ENCODE measurements around the gene DCN. TPM values are rescaled to one million over a fixed set of nuclear protein-coding genes. Genes with fewer than 3 reads are reported as not detected.

DCN gene
- total RNA-seq, 4 donors from 2014 or later: 753 to 2,728 (median 2,146) TPM

DNA sequence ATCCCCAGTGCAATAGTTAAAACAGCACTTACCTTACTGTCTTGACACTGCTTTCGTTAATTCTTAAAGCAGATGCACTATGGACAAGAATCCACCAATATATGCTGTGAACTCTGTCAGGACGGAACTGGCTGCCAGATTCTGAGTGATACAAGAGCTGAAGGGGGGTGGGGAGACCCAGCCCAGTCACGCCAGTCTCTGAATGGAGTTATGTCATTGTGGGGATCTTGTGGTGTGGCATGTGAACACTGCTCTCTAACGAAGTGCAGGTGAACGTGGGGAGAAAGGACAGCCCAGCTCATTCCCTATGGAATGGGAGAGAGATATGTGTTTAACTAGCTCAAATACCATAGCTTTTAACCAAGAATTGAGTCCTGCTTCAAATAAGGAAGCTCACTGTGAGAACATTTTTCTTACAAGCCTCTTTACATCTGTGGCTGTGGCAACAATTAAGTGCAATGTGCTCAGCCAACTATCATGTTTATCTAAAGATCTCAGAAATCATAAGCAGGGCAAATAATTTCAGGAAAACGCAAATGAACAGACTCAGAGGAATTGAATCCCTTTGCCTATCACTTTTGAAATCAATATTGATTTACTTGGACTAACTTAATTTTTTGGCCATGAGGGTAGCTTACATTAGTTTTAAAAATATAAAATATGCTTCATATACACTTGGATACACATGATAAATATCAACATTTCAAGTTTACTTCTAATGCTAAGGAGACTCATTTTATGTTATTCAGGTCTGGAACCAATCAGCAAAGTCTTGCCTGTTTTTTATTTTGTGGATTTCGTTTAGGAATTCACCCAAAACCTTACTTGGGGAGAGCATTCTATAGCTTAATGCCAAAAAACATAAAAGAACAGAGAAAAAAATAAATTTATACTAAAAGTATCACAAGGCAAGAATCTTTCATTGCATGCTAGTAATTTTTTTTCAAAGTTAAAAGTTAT is 71.0 kb downstream of the DCN start, which contains the start of gene LUM:
Gene LUM (minus strand): TSS at position 129 of the 960 bp plus-strand sequence. CDS start 2,515 bp downstream, outside the sequence.
- TF ChIP-seq, protein P1, sequence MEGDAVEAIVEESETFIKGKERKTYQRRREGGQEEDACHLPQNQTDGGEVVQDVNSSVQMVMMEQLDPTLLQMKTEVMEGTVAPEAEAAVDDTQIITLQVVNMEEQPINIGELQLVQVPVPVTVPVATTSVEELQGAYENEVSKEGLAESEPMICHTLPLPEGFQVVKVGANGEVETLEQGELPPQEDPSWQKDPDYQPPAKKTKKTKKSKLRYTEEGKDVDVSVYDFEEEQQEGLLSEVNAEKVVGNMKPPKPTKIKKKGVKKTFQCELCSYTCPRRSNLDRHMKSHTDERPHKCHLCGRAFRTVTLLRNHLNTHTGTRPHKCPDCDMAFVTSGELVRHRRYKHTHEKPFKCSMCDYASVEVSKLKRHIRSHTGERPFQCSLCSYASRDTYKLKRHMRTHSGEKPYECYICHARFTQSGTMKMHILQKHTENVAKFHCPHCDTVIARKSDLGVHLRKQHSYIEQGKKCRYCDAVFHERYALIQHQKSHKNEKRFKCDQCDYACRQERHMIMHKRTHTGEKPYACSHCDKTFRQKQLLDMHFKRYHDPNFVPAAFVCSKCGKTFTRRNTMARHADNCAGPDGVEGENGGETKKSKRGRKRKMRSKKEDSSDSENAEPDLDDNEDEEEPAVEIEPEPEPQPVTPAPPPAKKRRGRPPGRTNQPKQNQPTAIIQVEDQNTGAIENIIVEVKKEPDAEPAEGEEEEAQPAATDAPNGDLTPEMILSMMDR (IDR thresholded peaks at IDR 0.05): no peak
- no peak for DNase-seq (ENCODE audit: low spot score)
- peak; percentile 52 for ATAC-seq (ENCODE audit: low FRiP score)

DNA sequence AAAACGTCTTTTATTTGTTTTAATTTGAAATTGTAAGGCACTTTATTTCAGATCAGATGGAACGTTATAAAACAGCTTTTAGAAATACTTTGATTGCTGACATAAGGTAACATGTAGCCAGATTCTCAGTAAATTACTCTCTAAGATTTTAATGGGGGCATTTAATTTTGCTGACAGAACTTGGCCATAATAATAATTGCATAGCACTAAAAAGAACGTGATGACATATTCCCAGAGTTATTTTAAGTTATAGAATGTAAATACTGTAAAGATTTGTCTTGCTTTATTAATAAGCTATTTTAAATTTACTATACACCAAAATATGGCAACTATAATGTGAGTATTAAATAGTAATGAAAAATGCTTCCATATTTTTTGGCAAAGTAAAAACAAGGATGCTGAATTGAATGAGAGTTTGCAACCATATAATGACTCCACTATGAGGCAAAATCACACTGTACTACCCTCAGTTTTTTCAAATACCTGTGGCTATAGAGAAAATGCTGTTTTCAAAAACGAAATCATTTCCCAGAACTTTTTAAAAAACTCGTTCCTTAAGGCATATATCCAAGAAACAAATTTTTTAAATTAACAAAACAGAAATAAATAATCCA is 72.2 kb downstream of the DCN start:
- TF ChIP-seq, protein P1 (IDR thresholded peaks at IDR 0.05): no peak
- no peak for ATAC-seq (ENCODE audit: low FRiP score)
- DNase-seq (ENCODE audit: low spot score): no peak

DNA sequence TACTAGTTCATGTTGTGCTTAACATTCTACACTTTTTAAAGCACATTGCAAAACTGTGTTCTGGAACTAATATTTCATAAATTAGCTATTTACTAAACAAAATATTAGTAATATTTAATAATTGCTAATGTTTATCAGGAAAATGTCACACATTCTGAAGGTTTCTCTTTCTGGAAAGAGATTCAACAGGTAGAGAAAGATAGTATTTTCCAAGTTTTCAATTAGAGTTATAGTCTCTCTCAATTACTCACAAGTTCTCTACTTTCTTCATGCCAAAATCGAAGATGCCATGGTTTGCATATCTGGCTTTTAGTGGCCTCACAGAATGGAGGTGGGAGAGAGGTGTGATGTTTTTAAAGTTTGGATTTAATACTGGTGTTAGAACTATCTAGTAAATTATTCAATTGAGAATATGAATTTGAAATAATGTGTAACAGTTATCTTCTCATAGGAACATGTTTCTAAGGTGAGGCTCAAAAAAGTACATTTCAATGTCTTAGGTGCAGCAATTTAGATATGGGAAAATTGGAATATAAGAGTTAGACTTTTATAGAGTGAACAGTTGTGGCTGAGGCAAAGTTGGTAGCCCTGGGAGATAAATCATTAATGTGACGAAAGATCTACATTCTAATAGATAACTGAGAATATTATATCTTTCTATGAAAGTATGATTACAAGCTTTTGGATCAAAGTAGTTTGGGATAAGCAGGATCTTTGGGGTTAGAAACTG is 72.9 kb downstream of the DCN start:
- no peak for ATAC-seq (ENCODE audit: low FRiP score)
- DNase-seq (ENCODE audit: low spot score): no peak
- TF ChIP-seq, protein P1 (IDR thresholded peaks at IDR 0.05): no peak

GRCh38 chr12:91109148-91109564 is 73.5 kb downstream of the DCN start:
- peak; percentile 63 for ATAC-seq (ENCODE audit: low FRiP score)
- TF ChIP-seq, protein P1 (IDR thresholded peaks at IDR 0.05): no peak
- DNase-seq (ENCODE audit: low spot score): peak; percentile 70

DNA sequence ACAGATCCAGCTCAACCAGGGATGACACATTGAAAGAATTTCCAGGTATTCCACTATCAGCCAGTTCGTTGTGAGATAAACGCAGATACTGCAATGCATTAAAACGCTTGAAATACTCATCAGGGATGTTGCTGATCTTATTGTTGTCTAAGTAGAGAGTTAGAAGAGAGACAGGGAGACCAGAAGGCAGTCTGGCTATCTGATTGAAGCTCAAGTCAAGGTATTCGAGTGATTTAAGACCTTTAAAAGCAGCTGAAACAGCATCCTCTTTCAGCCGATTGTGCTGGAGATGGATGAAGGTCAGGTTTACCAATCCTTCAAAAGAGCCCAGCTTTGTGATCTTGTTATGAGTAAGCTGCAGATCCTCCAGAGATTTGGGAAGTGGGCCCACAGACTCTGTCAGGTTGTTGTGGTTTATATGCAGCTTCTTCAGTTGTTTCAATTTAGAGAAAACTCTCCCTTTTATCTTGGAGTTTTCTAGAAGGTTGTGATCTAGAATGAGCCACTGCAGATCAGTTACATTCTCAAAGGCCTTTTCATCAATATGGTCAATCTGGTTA is 74.3 kb downstream of the DCN start:
- no peak for DNase-seq (ENCODE audit: low spot score)
- TF ChIP-seq, protein P1 (IDR thresholded peaks at IDR 0.05): no peak
- ATAC-seq (ENCODE audit: low FRiP score): no peak

- no peak for DNase-seq (ENCODE audit: low spot score)
- TF ChIP-seq, protein P1 (IDR thresholded peaks at IDR 0.05): no peak
- no peak for ATAC-seq (ENCODE audit: low FRiP score)
These were observed 76.3 kb downstream of the DCN start for GRCh38 chr12:91106283-91106682.
